ENCODE measurements around the gene GRM3. TPM values are rescaled to one million over a fixed set of nuclear protein-coding genes. Genes with fewer than 3 reads are reported as not detected.

Gene GRM3
- total and polyA plus RNA-seq, 2 of the 13 experiments (the other 11 are each of a cell fraction or from before 2014, with no cell fraction given), result not detected

- Histone ChIP-seq H3K4me3 (replicated peaks in 1 of 3; ENCODE audit: insufficient read depth in 1 of 3, low read depth in 2 of 3, low read length in 3 of 3) (no peak overlapping the region), H3K27ac (ENCODE audit: extremely low read length, insufficient read depth, low read length) (no peak overlapping the region), H3K4me1 (ENCODE audit: insufficient read depth, low read length) (no peaks in the 10 kb centered on the region), H3K9me3 (ENCODE audit: low read length) (no peaks in the 10 kb centered on the region), H3K36me3 (replicated peaks in 1 of 2; ENCODE audit: control insufficient read depth in 1 of 2, insufficient read depth in 2 of 2, low read length in 2 of 2) (no peaks in the 10 kb centered on the region), H2AFZ (ENCODE audit: low read length) (no peak overlapping the region), H3K27me3 (ENCODE audit: control insufficient read depth in 1 of 2, insufficient read depth in 2 of 2, low read length in 2 of 2) (peaks cover 0 to 12% of the 10 kb centered on the region in 2 experiments; a peak in 1 of 5 replicates), H3K4me2 (ENCODE audit: low read depth, low read length) (no peak overlapping the region), H3K9ac (ENCODE audit: insufficient read depth, low read depth, low read length) (no peak overlapping the region), H4K20me1 (ENCODE audit: insufficient read depth, low read length) (no peaks in the 10 kb centered on the region), H3K79me2 (ENCODE audit: insufficient read depth, low read length) (no peaks in the 10 kb centered on the region)
- BruUV-seq (replicated peaks), result no TSS peak
- in situ Hi-C loops (cut with HindIII; ENCODE audit: extremely low pct_ligation_motif_present, low pct_unique_long_range_greater_than_20kb) (no loop called here), intact Hi-C loops (cut with micrococcal nuclease; ENCODE audit: unreplicated experiment) (no loop called here)
- ChIA-PET POLR2A (no interaction called here), CTCF (ENCODE audit: low intra/inter-chr PET ratio, low total read pairs) (no interaction called here)
- WGBS (ENCODE audit: low lambda C conversion rate), result 1% methylated on average over 2 of the region's 2 CpGs
- TF ChIP-seq ZBTB43 (CRISPR knock-in tag; conservative IDR thresholded peaks at IDR 0.05) (no peak), ZNF761 (CRISPR knock-in tag; conservative IDR thresholded peaks at IDR 0.05) (no peak), TAF1 (CRISPR knock-in tag; IDR thresholded peaks at IDR 0.05) (no peak), ZBTB7B (CRISPR knock-in tag; IDR thresholded peaks at IDR 0.05) (no peak), HNRNPK (IDR thresholded peaks at IDR 0.05; ENCODE audit: low read depth, low read length, poor library complexity, severe bottlenecking) (peak; percentile 42)
- ATAC-seq, result no peak
- no peak for DNase-seq (ENCODE audit: low spot score)
- FAIRE-seq, result no peak
Observed at GRCh38 chr7:86645676-86646276, 2.1 kb downstream of the GRM3 start.

- in situ Hi-C loops (cut with HindIII; ENCODE audit: extremely low pct_ligation_motif_present, low pct_unique_long_range_greater_than_20kb), result no loop called here
- FAIRE-seq, result no peak
- Histone ChIP-seq H3K27ac (ENCODE audit: extremely low read length, insufficient read depth, low read length) (no peak overlapping the region), H3K4me3 (replicated peaks in 1 of 3; ENCODE audit: insufficient read depth in 1 of 3, low read depth in 2 of 3, low read length in 3 of 3) (no peak overlapping the region), H3K4me2 (ENCODE audit: low read depth, low read length) (no peak overlapping the region), H3K9me3 (ENCODE audit: low read length) (no peaks in the 10 kb centered on the region), H3K27me3 (ENCODE audit: control insufficient read depth in 1 of 2, insufficient read depth in 2 of 2, low read length in 2 of 2) (peaks cover 0 to 12% of the 10 kb centered on the region in 2 experiments; a peak in 1 of 5 replicates), H3K9ac (ENCODE audit: insufficient read depth, low read depth, low read length) (no peak overlapping the region), H3K4me1 (ENCODE audit: insufficient read depth, low read length) (no peaks in the 10 kb centered on the region), H2AFZ (ENCODE audit: low read length) (no peak overlapping the region), H3K79me2 (ENCODE audit: insufficient read depth, low read length) (no peaks in the 10 kb centered on the region), H4K20me1 (ENCODE audit: insufficient read depth, low read length) (no peaks in the 10 kb centered on the region), H3K36me3 (replicated peaks in 1 of 2; ENCODE audit: control insufficient read depth in 1 of 2, insufficient read depth in 2 of 2, low read length in 2 of 2) (no peaks in the 10 kb centered on the region)
- ATAC-seq, result no peak
- intact Hi-C loops (cut with micrococcal nuclease; ENCODE audit: unreplicated experiment), result no loop called here
- ChIA-PET POLR2A (no interaction called here), CTCF (ENCODE audit: low intra/inter-chr PET ratio, low total read pairs) (no interaction called here)
- DNase-seq (ENCODE audit: low spot score), result no peak
- BruUV-seq (replicated peaks), result no TSS peak
- 8% methylated on average over 5 of the region's 5 CpGs for WGBS (ENCODE audit: low lambda C conversion rate)
- TF ChIP-seq ZNF660 (CRISPR knock-in tag; IDR thresholded peaks at IDR 0.05; ENCODE audit: borderline replicate concordance, low read depth) (no peak), ZNF503 (CRISPR knock-in tag; IDR thresholded peaks at IDR 0.05) (no peak), KDM1A (CRISPR knock-in tag; IDR thresholded peaks at IDR 0.05) (no peak), IRF1 (CRISPR knock-in tag; IDR thresholded peaks at IDR 0.05; ENCODE audit: low read depth) (no peak), TAF1 (CRISPR knock-in tag; IDR thresholded peaks at IDR 0.05) (no peak), ZSCAN12 (CRISPR knock-in tag; IDR thresholded peaks at IDR 0.05) (no peak), MED8 (CRISPR knock-in tag; IDR thresholded peaks at IDR 0.05; ENCODE audit: insufficient replicate concordance) (no peak), ZFYVE20 (CRISPR knock-in tag; IDR thresholded peaks at IDR 0.05; ENCODE audit: borderline replicate concordance, low read depth) (no peak)
Observed at GRCh38 chr7:86647385-86648094, 3.8 kb downstream of the GRM3 start.

All from HepG2 (cell line).